Astrocyte of the spinal cord (primary cell): ENCODE data around the gene DOK7.

Experiments
- DNase-seq: peaks from one replicate; pipeline ENCODE4 v3.0.0; 2011; ENCODE audit warnings: low read depth, low spot score
- H3K4me3 ChIP-seq: 2 replicates; pipeline ENCODE4 v1.5.1; 2011; ENCODE audit warnings: low read depth, mild to moderate bottlenecking, low read length, moderate library complexity
- in situ Hi-C: cut with HindIII; loops from 2 replicates; pipeline ENCODE4 v1.10.0; 2017; ENCODE audit warnings: low sequenced_read_pairs
- TF ChIP-seq, protein P1 (sequence below): IDR thresholded peaks from 2 replicates; pipeline ENCODE4 v1.5.1; 2012; ENCODE audit warnings: low read depth, mild to moderate bottlenecking, low read length, inconsistent platforms

DOK7 gene

GRCh38 chr4:3500634-3501101 is 37.6 kb downstream of the DOK7 start:
- TF ChIP-seq, protein P1, sequence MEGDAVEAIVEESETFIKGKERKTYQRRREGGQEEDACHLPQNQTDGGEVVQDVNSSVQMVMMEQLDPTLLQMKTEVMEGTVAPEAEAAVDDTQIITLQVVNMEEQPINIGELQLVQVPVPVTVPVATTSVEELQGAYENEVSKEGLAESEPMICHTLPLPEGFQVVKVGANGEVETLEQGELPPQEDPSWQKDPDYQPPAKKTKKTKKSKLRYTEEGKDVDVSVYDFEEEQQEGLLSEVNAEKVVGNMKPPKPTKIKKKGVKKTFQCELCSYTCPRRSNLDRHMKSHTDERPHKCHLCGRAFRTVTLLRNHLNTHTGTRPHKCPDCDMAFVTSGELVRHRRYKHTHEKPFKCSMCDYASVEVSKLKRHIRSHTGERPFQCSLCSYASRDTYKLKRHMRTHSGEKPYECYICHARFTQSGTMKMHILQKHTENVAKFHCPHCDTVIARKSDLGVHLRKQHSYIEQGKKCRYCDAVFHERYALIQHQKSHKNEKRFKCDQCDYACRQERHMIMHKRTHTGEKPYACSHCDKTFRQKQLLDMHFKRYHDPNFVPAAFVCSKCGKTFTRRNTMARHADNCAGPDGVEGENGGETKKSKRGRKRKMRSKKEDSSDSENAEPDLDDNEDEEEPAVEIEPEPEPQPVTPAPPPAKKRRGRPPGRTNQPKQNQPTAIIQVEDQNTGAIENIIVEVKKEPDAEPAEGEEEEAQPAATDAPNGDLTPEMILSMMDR, result no peak
- in situ Hi-C loops, result no loop called here
- DNase-seq, result no peak
- H3K4me3 ChIP-seq, result no peak overlapping the region

GRCh38 chr4:3501126-3501824 is 38.2 kb downstream of the DOK7 start:
- TF ChIP-seq, protein P1, result no peak
- no peak for DNase-seq
- no peak overlapping the region for H3K4me3 ChIP-seq
- in situ Hi-C loops, result no loop called here

DNA sequence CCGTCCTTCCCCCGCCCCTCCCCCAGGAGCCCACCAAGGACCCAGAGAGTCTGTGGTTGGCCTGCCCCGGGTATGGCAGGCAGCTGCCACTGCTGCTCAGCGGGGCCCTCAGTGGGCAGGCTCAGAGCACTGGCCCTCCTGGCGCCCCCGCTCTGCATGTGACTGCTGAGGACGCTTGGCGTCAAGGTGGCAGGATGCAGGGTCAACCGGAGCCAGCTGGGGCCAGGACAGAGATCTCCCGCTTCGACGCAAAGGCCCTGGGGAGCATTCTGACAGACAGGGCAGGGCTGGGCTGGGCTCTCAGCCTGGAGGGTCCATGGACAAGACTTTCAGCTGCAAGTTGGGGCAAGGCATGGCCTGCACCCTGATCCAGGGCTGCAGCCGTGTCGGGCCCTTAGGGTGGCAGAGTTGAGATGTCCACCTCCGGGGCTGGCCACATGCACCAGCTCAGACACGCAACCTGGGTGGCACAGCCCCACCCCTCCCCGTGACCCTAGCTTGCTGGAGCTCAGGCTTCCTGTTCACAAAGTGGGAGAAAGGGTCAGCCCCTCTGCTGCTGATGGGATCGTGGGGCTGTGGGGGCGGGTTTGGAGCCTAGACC is 38.8 kb downstream of the DOK7 start:
- no peak for DNase-seq
- TF ChIP-seq, protein P1, result no peak
- no peak overlapping the region for H3K4me3 ChIP-seq
- in situ Hi-C loops, result no loop called here

- TF ChIP-seq, protein P1, result no peak
- H3K4me3 ChIP-seq, result no peak overlapping the region
- in situ Hi-C loops, result no loop called here
- no peak for DNase-seq
Measured at GRCh38 chr4:3502941-3503936, 40.1 kb downstream of the DOK7 start.

DNA sequence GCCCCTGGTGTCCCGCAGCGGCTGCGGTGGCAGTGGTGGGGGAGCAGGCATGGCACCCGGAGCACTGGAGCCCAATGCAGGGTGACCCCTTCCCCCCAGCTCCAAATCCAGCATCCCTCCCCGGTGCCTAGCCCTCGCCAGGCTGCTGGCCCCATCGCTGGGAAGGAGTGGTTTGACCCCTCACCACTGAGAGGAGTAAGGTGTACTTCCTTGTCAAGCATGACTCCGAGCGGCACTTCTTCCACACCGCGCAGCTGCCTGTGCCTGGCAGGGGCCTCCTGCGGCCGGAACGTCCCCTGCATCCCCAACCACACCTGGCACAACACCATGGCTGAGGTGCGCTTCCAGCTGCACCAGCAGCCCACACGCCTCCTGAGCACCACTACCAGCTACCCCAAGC is 42.1 kb downstream of the DOK7 start:
- in situ Hi-C loops, result no loop called here
- no peak overlapping the region for H3K4me3 ChIP-seq
- no peak for DNase-seq
- TF ChIP-seq, protein P1, result no peak

DNA sequence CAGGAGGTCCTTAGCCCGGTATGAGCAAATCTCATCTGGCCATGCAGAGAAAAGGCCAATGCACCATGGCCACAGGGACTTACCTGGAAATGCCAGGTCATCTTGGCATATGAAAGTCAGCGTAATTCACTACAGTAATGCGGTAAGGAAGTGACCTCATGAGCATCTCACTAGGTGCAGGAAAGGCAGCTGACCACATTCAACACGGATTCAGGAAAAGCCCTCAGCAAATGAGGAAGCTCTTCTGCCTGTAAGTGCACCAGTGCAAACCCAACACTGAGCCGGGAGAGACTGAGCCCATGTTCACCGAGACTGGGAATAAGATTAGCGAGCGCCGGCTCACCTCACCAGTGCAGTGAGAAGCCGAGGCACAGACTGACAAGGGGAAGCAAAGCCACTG is 45.4 kb downstream of the DOK7 start:
- no peak overlapping the region for H3K4me3 ChIP-seq
- DNase-seq, result no peak
- TF ChIP-seq, protein P1, result no peak
- in situ Hi-C loops, result no loop called here
